Activated naive CD4-positive, alpha-beta T cell treated with anti-CD3 and anti-CD28 coated beads, Interleukin-2, amount 50 U/mL, for 16 hours (primary cell): Measurements from ENCODE around the gene S100A10.
A peak's percentile ranks its signal among the peaks of the same experiment; 100 is the strongest.

Experiments used
- DNase-seq: peaks from one replicate; pipeline ENCODE4 v3.0.0-alpha.2; 2020

S100A10 gene

DNA sequence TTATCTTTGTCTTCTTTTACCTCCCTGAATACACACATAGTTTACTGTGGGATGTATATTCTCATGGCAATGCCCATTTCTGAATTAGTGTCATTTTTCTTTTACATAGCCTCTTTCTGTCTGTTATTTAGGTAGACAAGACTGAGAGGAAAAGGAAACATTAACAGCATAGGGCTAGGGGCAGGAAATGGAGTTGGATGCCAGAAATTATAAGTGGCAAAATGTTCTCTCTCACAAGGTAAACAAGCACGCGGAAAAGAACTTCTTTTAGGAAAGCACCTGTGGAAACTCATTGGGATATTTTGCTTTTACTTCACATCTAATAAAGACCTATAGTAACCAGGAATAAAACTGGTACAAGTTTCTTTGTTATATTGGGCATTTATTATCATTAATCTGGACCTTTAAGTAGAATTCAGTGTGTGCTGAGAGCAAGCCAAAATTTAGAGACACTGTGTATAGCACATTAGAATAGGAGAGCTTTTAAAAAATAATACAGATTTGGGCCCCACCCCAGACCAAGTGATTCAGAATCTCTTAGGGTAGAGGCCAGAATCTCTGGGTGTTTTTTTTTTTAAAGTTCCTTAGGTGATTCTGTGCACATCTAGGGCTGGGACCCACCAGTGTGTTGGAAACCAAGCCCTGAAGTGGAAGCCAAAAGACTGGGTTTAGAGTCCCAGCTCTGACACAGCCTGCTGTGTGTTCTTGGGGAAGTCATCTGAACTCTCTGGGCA is 32.7 kb downstream of the S100A10 start:
- no peak for DNase-seq

DNA sequence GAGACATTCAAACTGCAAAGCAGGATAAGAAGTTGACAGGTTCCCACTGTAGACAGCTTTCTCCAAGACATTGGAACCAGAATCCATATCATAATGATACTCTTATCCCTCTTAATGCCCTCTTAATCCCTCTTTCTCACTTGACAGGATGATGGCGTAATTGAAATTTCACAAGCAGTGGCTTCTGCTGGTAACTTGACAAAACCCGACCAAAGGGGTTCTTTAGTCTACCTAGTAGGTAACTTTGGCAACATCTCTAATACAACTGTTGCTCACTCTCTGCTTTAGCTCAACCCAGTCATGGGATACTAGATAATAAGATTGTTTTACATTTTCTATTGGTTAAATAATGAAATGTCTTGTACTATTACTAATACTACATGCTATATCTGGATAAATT is 34.7 kb downstream of the S100A10 start:
- no peak for DNase-seq

DNA sequence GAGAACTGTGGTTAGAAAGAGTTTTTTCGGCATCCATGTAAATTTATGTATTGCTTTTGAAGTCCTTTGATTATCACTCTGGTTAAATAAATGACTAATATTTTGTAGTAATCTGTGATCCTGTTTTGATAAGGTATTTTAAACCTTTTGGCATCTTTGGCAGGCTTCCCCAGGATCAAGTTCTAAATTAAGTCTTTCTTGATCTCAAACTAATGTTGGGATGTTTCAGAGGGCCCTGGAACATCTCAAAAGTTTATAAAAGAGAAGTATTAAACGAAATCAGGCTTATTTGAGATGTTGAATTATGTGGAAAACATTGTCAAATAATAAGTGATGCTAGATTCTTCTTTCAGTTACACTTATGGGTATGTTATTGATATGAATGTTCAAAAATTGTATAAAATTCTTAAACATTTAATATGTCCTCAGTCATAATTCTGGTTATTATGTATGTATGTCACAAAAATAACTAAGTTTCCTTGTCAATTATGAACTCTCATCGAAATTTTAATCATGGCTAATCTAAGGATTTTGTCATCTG is 36.6 kb downstream of the S100A10 start:
- no peak for DNase-seq

DNA sequence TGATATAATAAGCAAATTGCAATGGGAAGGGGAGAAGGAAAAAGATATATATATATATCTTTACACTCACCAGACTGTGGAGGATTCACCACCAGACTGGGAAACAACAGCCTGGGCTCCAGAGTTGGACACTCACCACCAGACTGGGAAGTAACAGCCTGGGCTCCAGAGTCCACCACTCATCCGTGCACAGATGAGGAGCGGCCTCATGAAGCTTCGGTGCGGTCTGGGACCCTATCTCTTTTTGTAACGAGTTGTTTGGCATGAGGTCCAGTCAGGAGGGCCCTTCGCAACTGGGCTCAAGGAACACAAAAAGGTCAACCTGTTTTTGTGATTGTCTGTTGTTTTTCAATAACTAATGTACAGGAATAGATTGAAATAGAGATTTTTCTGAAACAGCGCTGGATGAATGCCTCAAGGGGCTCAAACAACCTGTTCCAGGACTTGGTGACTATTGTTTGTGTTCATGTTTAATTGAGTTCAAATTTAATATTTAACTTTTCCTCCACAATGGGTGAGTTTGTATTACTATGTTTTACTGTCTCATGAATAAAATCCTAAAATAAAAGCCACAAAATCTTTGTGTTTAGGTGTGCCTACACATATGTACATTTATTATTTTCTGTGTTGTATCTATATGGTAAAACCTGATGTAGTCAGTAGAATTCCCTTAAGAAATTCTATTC is 40.1 kb downstream of the S100A10 start:
- DNase-seq: no peak

DNA sequence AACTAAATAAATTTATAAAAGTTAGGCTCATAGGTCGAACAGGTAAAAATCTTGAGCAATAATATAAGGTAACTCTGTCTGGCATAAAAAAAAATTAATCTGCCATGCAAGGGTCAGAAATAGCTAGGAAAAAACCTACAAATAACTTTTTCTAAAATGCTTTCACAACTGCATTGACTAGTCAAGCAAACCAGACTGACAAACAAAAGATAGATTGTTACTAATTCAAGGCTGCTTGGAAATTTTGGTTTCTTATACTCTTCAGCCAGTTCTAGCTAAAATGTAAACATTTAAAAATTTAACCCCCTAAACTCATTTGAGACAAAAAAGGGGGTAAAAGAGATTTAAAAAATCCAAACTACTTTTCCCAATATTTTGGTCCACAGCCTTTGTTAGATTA is 40.8 kb downstream of the S100A10 start:
- no peak for DNase-seq

DNA sequence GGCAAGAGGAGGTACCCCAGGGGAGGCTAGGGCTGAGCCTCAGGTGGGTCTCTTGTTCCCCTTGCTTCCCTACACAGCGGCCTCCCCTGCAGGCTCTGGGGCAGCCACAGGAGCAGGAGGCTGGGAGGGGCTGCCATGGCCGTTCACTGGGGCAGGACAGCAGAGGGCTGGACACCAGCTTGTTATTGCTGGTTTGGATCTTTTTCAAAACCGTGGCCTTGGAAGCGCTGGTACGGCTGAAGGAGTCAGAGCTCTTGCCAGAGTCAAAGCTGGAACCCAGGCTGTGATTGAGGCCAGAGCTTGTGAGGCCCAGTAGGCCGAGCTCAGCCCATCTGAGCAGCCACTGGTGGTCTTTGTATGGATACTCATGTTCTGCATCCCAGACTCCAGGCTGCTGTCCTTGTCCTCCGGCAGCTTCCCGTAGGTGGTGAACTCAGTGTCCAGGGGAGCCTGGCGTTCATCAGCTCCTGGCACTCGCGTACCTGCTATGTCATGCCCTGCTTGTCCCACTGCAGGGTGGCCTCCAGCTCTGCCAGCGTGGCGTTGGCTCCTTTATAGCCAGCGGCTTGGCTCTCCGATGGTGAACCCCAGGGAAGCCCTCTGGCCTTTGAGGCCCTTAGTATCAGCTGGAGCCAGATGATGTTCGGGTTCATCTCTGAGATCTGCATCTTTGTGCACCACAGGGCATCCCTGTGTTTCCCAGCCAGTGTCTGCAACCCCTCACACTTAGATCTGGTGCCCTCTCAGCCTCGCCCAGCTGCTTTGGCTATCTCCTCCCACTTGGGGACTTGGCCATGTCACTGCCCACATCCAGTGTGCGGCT is 44.1 kb downstream of the S100A10 start:
- DNase-seq: no peak

DNA sequence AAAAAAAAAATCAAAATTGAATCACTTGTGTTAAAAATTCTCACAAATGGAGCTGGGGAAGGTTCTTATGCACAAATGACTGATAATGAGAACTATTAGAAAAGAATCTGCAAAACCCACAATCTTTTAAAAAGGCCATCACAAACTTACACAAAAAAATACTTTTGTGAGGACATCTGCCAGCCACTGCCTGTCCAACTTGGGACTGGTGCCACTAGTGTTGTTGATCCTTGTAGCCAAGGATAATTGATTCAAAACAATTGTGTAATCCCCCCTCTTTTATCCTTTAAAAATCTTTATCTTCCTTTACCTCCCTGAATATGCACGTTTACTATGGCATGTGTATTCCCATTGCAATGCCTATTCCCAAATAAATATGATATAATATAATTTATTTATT is 45.2 kb downstream of the S100A10 start:
- DNase-seq: no peak

DNA sequence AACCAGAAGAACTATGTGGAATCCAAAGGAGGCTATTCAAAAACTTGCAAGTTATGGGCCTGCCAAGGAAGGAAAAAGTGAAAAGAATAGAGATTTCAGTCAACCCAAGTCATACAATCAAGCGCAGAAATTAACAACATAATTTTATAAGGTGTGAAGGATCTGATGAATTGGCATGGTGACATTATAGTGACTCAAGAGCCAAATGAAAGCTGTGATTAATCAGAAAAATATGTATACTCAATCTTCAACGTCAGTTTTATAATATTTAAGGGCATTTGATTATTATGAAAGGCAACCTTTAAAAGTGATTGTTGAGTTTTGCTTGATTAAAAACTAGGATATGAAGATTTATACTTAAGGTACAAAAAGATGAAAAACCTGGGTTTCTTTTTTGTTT is 46.5 kb downstream of the S100A10 start:
- no peak for DNase-seq

DNA sequence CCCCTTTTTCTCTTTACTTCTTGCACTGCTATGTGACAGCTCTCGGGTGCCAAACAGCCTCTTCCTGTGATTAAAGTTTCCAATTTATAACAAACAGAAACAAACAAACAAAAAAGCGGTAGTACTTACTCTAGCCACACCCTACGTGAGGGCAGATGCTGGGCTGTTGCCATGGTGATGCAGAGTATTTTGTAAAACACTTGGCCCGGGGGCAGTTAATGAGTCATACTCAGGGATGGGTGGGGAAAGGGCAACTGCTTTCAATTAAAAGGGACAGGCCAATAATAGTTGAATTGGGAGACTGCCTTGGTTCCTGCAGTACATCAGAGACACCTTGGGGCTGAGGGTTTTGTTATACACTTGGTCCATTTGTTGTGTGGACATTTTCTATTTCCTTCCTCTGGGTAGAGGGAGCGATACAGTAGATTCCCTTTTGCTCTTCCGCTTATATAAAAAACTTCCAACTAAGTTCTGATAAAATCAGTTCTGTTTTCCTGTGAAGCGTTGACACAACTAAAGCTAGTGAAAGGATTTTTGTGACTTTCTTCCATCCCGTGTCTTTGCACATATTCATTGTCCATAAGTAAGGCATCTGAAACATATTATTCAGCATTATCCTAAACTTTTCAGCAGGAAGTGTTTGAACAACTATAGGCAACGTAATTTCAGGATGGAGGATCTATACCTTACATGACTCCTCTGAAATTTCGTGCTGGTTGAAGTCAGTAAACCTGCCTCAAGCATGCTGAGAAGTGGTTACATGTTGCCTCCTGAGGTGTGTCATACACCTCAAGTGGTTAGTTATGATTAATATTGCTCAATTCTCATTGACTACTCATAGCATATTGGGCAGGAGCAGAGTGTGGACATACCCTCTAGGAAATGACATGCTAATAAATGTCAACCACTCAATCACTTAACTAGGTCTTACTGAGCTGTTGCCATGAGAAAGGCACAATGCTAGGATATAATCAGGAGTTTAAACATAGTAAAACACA is 47.6 kb downstream of the S100A10 start:
- DNase-seq: peak; percentile 30

DNA sequence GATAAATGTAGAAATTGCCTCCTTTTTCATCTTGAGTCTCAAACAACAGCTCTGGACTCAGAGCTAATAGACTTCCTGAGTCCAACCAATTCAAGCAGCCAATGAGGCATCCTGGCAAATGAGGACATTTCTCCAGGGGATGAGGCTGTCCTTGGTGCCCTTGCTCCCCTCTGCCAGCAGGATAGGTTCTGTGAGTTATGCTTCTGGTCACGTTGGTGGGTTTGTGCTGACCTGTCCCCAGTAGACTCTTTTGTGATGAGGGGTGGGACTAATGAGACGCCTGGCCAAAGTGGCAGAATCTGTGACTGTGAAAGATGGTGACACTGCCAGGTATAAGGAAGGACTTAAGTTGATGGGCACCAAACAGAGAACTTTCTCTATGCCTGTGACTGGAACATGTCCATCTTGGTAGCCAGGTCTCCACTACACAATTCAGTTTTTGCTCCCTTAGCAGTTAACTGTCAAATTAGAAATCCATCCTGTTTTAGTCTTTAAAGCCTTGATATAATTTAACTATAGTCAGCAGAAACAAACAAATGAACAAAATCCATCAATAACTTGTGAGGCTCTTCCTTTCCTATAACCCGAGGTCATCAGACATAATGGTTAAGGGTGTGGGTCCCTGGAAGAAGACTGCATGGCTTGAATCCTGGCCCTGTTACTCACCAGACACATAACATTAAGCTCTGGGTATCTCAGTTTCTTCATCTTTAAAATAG is 48.6 kb downstream of the S100A10 start:
- DNase-seq: no peak

DNA sequence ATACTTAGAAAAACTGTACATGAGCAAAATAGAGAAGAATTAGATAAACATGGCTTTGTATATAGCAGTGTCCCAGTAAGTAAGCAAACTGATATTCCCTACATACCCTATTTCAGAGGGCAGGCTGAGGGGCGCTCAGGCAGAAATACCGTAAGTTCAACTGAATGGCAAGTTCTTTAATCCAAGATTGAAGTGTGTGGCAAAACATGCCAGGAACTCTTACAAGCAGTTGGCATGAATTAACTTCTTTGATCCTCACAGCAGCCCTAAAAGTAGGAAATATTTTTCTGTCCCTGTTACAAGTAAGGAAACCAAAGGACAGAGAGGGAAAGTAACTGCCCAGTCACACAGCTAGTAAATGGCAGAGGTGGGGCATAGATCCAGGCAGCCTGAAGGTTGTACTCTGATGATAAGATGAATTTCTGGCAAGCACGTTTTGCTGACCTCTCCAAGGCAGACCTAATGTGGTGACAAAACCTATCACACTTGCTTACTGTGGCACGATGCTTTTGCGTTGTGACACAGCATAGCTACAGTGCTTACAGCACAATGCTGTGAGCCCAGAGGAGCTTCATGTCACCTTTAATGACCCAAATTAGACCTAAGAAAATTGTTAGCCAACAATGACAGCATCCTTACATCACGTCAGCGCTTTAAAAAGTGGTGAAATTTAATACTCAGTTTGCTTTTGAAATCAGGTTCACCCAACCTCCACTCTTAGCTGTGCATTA is 49.4 kb downstream of the S100A10 start:
- DNase-seq: no peak

DNA sequence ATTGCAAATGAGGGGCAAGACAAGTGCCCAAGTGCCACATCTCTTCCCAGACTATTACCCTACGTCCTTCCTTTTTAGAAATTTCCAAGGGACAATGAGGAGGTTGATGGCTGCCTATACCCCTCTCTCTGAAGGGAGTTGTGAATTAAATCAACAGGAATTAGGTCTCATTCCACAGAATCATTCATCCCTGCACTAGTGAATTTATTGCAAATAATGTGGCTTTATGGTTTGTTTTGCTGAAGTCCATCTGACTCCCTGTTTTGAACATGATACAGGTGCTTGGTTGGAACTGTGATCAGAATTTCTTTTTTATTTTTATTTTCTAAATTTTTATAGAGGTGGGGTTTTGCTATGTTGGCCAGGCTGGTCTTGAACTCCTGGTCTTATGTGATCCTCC is 50.1 kb downstream of the S100A10 start:
- no peak for DNase-seq

DNA sequence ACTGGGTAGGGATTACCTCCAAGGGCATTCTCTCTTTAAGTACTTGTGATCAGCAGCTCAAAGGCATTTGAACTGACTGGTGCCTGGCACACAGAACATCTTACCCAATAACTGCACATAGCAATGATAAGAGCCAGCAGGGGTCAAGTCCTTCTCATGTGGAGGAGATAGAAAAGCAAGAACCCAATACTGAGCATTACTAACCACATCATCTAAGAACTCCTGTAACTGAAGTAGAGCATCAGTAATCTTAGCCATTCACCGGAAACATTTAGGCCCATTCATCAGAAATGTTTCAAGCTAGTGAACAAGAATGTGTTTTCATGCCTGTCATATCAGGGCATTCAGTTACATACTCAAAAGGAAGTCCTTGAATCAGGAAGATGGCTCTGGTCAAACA is 50.8 kb downstream of the S100A10 start:
- no peak for DNase-seq

DNA sequence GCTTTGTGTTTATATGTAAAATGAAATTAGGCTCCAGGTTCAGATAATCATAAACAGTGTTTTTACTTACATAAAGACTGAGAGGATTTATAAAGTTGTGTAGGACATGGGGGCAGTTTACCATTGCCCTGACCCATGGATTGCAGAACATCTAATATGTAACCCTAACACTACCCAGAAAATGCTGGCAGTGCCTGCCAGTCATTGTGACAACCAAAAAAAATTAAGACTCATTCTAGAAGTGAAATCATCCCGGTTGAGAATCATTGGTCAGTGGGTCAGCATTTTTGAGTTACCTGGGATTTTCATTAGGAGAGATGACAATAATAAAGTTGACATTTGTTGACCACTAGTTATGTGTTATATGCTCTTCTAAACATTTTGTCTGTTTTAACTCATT is 53.1 kb downstream of the S100A10 start:
- DNase-seq: no peak

DNA sequence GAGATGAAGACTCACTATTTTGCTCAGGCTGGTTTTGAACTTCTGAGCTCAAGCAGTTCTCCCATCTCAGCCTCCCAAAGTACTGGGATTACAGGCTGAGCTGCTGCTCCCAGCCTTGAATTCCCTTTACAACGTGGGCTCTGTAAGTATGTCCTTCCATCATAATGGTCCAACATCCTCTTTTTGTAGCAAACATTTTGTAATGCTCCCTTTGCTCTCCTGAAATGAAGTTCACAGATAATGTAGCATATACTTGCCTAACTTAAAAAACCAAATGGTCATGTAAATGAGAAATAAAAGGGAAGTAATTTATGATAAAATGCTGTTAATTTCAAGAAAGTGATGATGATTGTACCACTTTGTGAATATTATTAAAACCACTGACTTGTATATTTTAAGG is 53.9 kb downstream of the S100A10 start:
- no peak for DNase-seq

DNA sequence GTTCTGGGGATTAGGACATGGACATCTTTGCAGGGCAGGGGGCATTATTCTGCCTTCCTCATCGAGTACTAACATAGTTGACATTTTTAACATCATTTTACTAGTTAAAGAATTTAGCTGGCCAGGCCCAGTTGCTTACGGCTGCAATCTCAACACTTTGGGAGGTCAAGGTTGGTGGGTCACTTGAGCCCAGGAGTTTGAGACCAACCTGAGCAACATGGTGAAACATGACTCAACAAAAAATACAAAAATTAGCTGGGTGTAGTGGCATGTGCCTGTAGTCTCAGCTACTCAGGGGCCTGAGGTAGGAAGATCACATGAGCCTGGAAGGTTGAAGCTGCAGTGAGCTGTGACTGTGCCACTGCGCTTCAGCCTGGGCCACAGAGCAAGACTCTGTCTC is 54.5 kb downstream of the S100A10 start:
- no peak for DNase-seq

DNA sequence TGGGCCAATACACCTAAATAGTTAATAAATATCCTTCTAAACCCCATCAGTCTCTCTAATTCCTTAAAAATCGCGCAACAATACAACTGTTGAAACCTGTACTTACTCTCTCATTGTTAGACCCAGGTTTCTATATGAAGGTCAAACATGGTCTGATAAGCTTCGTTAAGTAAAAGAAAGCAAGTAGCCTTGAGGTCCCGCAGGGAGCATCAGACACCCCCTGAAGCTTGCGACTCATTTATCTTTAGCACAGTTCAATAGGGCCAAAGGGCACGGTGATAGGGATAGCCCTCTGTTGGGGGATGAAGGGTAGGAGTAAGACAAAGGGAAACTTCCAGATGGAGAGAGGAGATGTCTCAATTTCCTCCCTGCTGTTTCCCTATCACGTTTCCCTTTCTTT is 57.0 kb downstream of the S100A10 start:
- no peak for DNase-seq

DNA sequence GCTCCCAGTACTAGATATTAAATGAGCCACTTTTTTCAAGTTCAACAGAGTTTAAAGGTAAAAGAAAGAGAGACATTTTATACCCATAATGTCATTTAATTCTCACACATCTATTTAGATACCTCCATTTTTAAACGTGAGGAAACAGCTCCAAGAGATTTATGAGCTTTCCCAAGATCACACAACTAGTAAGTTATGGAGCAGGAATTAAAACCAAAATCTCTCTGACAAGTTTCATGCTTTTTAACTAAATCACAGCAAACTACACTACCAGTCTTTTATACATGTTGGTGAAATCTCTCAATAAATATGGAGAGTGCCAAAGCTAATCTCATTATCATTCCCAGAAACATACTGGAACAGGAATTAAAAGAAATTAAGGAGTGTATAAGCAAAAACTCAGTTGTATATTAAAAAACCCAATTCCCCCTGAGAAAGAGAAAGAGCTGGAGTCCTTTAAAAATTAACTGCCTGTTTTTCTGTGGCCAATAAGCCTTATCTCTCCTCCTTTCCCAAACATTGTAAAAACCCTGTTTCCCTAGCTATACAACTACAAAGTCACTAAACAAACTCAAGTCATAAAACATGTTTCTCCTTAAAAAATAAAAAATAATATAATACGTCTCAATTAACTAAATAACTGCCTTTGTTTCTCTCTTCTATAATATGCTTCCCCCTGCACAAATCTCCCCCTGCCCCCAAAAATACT is 57.6 kb downstream of the S100A10 start:
- no peak for DNase-seq

DNA sequence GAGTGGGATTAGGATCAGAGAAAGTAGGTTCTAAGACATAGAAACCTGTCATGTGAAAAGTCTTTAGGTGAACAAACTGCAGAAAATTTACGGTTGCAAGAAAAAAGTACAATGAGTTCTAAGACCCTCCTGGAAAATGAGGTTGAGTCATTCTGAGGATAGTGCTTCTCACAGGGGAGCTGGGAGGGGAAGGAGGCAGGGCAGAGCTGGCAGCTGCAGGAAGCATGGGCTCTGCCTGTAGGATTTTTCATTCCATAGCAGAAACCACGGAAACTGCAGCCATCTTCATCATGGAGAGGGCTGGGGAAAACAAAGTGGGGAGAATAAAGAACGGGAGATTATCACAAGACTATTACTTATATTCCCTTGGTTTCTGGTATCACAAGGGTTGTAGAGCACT is 58.5 kb downstream of the S100A10 start:
- no peak for DNase-seq

DNA sequence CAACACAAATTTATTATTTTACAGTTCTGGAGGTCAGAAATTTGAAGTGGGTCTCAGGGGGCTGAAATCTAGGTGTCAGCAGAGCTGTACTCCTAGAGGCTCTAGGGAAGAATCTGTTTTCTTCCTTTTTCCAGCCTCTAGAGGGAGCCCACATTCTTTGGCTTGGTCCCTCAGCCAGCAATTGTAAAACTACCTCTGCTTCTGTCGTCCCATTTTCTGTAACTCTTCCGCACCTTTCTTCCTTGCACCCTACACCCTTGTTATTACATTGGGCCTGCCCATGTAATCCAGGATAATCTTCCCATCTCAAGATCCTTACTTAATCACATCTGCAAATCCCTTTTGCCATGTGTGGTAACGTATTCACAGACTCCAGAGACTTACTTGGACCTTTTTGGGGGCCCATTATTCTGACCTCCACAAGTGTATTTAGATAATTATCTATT is 59.6 kb downstream of the S100A10 start:
- DNase-seq: peak; percentile 29
